ENCODE data around the gene TAS2R3.
"Not testable (repeated sequence)": the region's sequence is repeated elsewhere in the genome, so short reads cannot be mapped to it uniquely, and the experiment has no call there.

The TAS2R3 gene

GRCh38 chr7:141742229-141742628 lies 21.7 kb upstream of the TAS2R3 start:
- no peak for TF ChIP-seq CTCF (IDR thresholded peaks at IDR 0.05; ENCODE audit: extremely low read depth, insufficient read depth, missing control alignments)
- in situ Hi-C loops (cut with MboI; ENCODE audit: low pct_unique_long_range_greater_than_20kb, low sequenced_read_pairs, unreplicated experiment) = no loop called here
- no peak for DNase-seq (ENCODE audit: low spot score)

- in situ Hi-C loops (cut with MboI; ENCODE audit: low pct_unique_long_range_greater_than_20kb, low sequenced_read_pairs, unreplicated experiment) = no loop called here
- TF ChIP-seq CTCF (IDR thresholded peaks at IDR 0.05; ENCODE audit: extremely low read depth, insufficient read depth, missing control alignments) = no peak
- DNase-seq (ENCODE audit: low spot score) = no peak
These were observed 19.8 kb upstream of the TAS2R3 start for GRCh38 chr7:141744131-141744530.

GRCh38 chr7:141748396-141748795 lies 15.5 kb upstream of the TAS2R3 start:
- DNase-seq (ENCODE audit: low spot score) = no peak
- no peak for TF ChIP-seq CTCF (IDR thresholded peaks at IDR 0.05; ENCODE audit: extremely low read depth, insufficient read depth, missing control alignments)
- in situ Hi-C loops (cut with MboI; ENCODE audit: low pct_unique_long_range_greater_than_20kb, low sequenced_read_pairs, unreplicated experiment) = no loop called here

GRCh38 chr7:141751904-141752303 lies 12.0 kb upstream of the TAS2R3 start:
- in situ Hi-C loops (cut with MboI; ENCODE audit: low pct_unique_long_range_greater_than_20kb, low sequenced_read_pairs, unreplicated experiment); DNase-seq (ENCODE audit: low spot score): not testable (repeated sequence)

GRCh38 chr7:141752634-141753033 lies 11.3 kb upstream of the TAS2R3 start:
- peak; percentile 19 for TF ChIP-seq CTCF (IDR thresholded peaks at IDR 0.05; ENCODE audit: extremely low read depth, insufficient read depth, missing control alignments)
- in situ Hi-C loops (cut with MboI; ENCODE audit: low pct_unique_long_range_greater_than_20kb, low sequenced_read_pairs, unreplicated experiment) = no loop called here
- DNase-seq (ENCODE audit: low spot score) = no peak

GRCh38 chr7:141754939-141755338 lies 9.0 kb upstream of the TAS2R3 start:
- DNase-seq (ENCODE audit: low spot score) = no peak
- TF ChIP-seq CTCF (IDR thresholded peaks at IDR 0.05; ENCODE audit: extremely low read depth, insufficient read depth, missing control alignments) = peak; percentile 46
- in situ Hi-C loops (cut with MboI; ENCODE audit: low pct_unique_long_range_greater_than_20kb, low sequenced_read_pairs, unreplicated experiment) = no loop called here

GRCh38 chr7:141770083-141770583 lies 6.2 kb downstream of the TAS2R3 start:
- in situ Hi-C loops (cut with MboI; ENCODE audit: low pct_unique_long_range_greater_than_20kb, low sequenced_read_pairs, unreplicated experiment); DNase-seq (ENCODE audit: low spot score): not testable (repeated sequence)

- TF ChIP-seq CTCF (IDR thresholded peaks at IDR 0.05; ENCODE audit: extremely low read depth, insufficient read depth, missing control alignments) = no peak
- in situ Hi-C loops (cut with MboI; ENCODE audit: low pct_unique_long_range_greater_than_20kb, low sequenced_read_pairs, unreplicated experiment) = no loop called here
These were observed 12.5 kb downstream of the TAS2R3 start, which contains the start of gene TAS2R4 for GRCh38 chr7:141776374-141776773. Gene TAS2R4 (plus strand): TSS chr7:141776674. CDS start chr7:141778489, 1,815 bp downstream.

More at GRCh38 chr7:141776374-141776773, 12.5 kb downstream of the TAS2R3 start, which contains the start of gene TAS2R4:
- no peak for DNase-seq (ENCODE audit: low spot score)
